HepG2 (cell line): ENCODE measurements around the gene TNS1. TPM values are rescaled to one million over a fixed set of nuclear protein-coding genes. Genes with fewer than 3 reads are reported as not detected.

Experiments
- ATF7 ChIP-seq, 2 experiments: fragments of 450-650 bp in 1 of 2; sonication (generic) in 1 of 2; formaldehyde crosslinking in 1 of 2; IDR thresholded peaks; 2 replicates each; pipeline versions ENCODE4 v1.4.0 to v1.6.1; 2016 to 2020; ENCODE audit warnings: antibody characterized with exemption in 1 of 2, mild to moderate bottlenecking in 1 of 2, missing genetic modification reagents in 1 of 2
- ELF1 ChIP-seq: sonication (generic); formaldehyde crosslinking; IDR thresholded peaks from 2 replicates; pipeline ENCODE4 v1.4.0; 2020; ENCODE audit warnings: missing genetic modification reagents
- FOXA3 ChIP-seq: IDR thresholded peaks from 2 replicates; pipeline ENCODE4 v1.6.1; 2016; ENCODE audit warnings: missing genetic modification reagents, missing compliant biosample characterization
- KLF15 ChIP-seq: sonication (generic); formaldehyde crosslinking; IDR thresholded peaks from 2 replicates; pipeline ENCODE4 v1.8.1; 2023; ENCODE audit warnings: borderline replicate concordance, mild to moderate bottlenecking, inconsistent platforms, missing genetic modification reagents, mixed read lengths
- PPARG ChIP-seq: conservative IDR thresholded peaks from 2 replicates; pipeline ENCODE4 v1.6.1; 2016; ENCODE audit warnings: missing biosample characterization, missing genetic modification reagents
- RNF2 ChIP-seq: fragments of 450-650 bp; conservative IDR thresholded peaks from 2 replicates; pipeline ENCODE4 v1.6.1; 2016; ENCODE audit warnings: low read depth
- SRF ChIP-seq: IDR thresholded peaks from 2 replicates; pipeline ENCODE4 v1.6.1; 2011; ENCODE audit warnings: mild to moderate bottlenecking, low read depth, low read length, moderate library complexity
- THAP11 ChIP-seq: IDR thresholded peaks from 2 replicates; pipeline ENCODE4 v1.6.1; 2016; ENCODE audit warnings: missing biosample characterization, missing genetic modification reagents
- ZFP36L2 ChIP-seq: sonication (generic); formaldehyde crosslinking; IDR thresholded peaks from 2 replicates; pipeline ENCODE4 v1.4.0; 2020; ENCODE audit warnings: missing genetic modification reagents
- ZNF3 ChIP-seq: IDR thresholded peaks from 2 replicates; pipeline ENCODE4 v1.7.0; 2017; ENCODE audit warnings: inconsistent platforms
- ZNF777 ChIP-seq: sonication (generic); formaldehyde crosslinking; IDR thresholded peaks from 2 replicates; pipeline ENCODE4 v1.4.0; 2020; ENCODE audit warnings: missing genetic modification reagents
- polyA plus RNA-seq, 8 experiments: library from polyadenylated mRNA; depleted of rRNA in 3 of 8; stranded (reverse) in 7 of 8; unstranded in 1 of 8; fragments of >200 nt; fragmentation: Illumina TruSeq in 4 of 8; extraction: Trizol in 4 of 8; gene quantifications; 2 replicates each; pipeline versions ENCODE4 v1.2.1 to v1.2.3, GENCODE V29; 2011 to 2016; ENCODE audit warnings: low read depth in 4 of 8, missing spikeins in 1 of 8, mixed read lengths in 1 of 8; ENCODE audit not compliant: insufficient read depth in 1 of 8
- total RNA-seq, 5 experiments: library from RNA; depleted of rRNA; stranded (reverse); fragments of >200 nt; fragmentation: Illumina TruSeq; extraction: Trizol; gene quantifications; 2 replicates each; pipeline ENCODE4 v1.2.3, GENCODE V29; 2016; ENCODE audit warnings: low read depth in 1 of 5
- TF ChIP-seq, protein P1 (sequence below): sonication (generic); formaldehyde crosslinking; IDR thresholded peaks from 2 replicates; pipeline ENCODE4 v1.4.0; 2020; ENCODE audit warnings: missing genetic modification reagents
- TF ChIP-seq, protein P2 (sequence below): sonication (generic); formaldehyde crosslinking; IDR thresholded peaks from 2 replicates; pipeline ENCODE4 v1.9.0; 2021; ENCODE audit warnings: missing genetic modification reagents, mild to moderate bottlenecking, borderline replicate concordance
- TF ChIP-seq, protein P3 (sequence below): sonication (generic); formaldehyde crosslinking; IDR thresholded peaks from 2 replicates; pipeline ENCODE4 v1.5.1; 2020; ENCODE audit warnings: mild to moderate bottlenecking, missing genetic modification reagents, moderate library complexity
- TF ChIP-seq, protein P4 (sequence below), 2 experiments: sonication (generic) in 1 of 2; formaldehyde crosslinking in 1 of 2; IDR thresholded peaks; 2 replicates each; pipeline versions ENCODE4 v1.4.0 to v1.6.1; 2018 to 2020; ENCODE audit warnings: missing genetic modification reagents in 2 of 2, borderline replicate concordance in 1 of 2, low read depth in 1 of 2, mild to moderate bottlenecking in 1 of 2, missing biosample characterization in 1 of 2
- TF ChIP-seq, protein P5 (sequence below): IDR thresholded peaks from 2 replicates; pipeline ENCODE4 v1.6.1; 2016; ENCODE audit warnings: mild to moderate bottlenecking
- TF ChIP-seq, protein P6 (sequence below): IDR thresholded peaks from 2 replicates; pipeline ENCODE4 v1.6.1; 2016; ENCODE audit warnings: low read depth, borderline replicate concordance
- TF ChIP-seq, protein P7 (sequence below): sonication (generic); formaldehyde crosslinking; IDR thresholded peaks from 2 replicates; pipeline ENCODE4 v1.4.0; 2020; ENCODE audit warnings: missing genetic modification reagents

Gene TNS1
- total and polyA plus RNA-seq, 2 of the 13 experiments (the other 11 are each of a cell fraction or from before 2014, with no cell fraction given): 1.9 to 118 TPM

DNA sequence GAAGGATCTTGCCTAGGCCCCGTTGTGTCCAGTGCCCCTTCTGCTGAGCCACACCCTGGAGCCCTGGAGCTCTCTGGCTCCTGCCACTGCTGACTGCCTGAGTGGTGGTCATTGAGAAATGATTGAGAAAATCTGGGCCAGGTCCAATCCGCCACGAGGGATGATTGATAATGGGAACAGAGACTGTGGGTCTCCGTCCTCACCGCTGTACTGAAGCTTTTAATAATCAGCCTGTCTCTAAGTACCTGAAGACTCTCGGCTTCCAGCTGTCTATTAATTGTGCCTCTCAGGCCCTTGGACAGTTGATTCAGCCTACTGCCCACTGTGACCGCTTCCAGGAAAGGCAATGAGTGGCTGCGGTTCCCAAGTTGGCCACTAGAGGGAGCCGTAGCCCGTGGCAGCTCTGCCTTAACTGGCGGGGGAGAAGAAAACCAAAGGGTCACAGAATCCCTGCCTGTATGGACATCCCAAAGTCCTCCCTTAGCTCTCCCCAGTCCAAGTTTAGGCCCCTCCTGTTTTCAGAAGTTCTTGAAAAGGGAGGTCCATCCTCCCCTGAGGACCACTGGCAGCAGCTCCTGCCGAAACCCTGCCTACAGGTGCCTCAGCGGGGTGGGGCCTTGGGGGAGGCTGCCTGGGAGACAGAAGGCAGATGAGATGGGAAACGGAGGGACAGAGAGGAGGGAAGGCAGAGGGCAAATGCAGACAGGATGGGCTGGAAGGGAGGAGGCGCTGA lies 213.6 kb downstream of the TNS1 start (continued):
- TF ChIP-seq, protein P1, sequence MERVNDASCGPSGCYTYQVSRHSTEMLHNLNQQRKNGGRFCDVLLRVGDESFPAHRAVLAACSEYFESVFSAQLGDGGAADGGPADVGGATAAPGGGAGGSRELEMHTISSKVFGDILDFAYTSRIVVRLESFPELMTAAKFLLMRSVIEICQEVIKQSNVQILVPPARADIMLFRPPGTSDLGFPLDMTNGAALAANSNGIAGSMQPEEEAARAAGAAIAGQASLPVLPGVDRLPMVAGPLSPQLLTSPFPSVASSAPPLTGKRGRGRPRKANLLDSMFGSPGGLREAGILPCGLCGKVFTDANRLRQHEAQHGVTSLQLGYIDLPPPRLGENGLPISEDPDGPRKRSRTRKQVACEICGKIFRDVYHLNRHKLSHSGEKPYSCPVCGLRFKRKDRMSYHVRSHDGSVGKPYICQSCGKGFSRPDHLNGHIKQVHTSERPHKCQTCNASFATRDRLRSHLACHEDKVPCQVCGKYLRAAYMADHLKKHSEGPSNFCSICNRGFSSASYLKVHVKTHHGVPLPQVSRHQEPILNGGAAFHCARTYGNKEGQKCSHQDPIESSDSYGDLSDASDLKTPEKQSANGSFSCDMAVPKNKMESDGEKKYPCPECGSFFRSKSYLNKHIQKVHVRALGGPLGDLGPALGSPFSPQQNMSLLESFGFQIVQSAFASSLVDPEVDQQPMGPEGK: peak; percentile 74
- TF ChIP-seq, protein P2, sequence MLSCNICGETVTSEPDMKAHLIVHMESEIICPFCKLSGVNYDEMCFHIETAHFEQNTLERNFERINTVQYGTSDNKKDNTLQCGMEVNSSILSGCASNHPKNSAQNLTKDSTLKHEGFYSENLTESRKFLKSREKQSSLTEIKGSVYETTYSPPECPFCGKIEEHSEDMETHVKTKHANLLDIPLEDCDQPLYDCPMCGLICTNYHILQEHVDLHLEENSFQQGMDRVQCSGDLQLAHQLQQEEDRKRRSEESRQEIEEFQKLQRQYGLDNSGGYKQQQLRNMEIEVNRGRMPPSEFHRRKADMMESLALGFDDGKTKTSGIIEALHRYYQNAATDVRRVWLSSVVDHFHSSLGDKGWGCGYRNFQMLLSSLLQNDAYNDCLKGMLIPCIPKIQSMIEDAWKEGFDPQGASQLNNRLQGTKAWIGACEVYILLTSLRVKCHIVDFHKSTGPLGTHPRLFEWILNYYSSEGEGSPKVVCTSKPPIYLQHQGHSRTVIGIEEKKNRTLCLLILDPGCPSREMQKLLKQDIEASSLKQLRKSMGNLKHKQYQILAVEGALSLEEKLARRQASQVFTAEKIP: no peak
- TF ChIP-seq RNF2 (no peak; the same call in 1 of the 2 replicates), ELF1 (peak; percentile 50), FOXA3 (0 out of 2 replicates have a peak, but pooled peaks have one; percentile 13), ZNF777 (CRISPR knock-in tag) (peak; percentile 56; the same call in 1 of the 2 replicates), KLF15 (no peak), PPARG (0 out of 2 replicates have a peak, but pooled peaks have one; percentile 26), SRF (peak; percentile 71), THAP11 (peak; percentile 55; the same call in 1 of the 2 replicates), ATF7 (IDR thresholded peaks at IDR 0.05) (no peak), ATF7 (CRISPR knock-in tag; IDR thresholded peaks at IDR 0.05) (no peak; the same call in 1 of the 2 replicates), ZNF3 (no peak), ZFP36L2 (CRISPR knock-in tag) (no peak)
- TF ChIP-seq, protein P3, sequence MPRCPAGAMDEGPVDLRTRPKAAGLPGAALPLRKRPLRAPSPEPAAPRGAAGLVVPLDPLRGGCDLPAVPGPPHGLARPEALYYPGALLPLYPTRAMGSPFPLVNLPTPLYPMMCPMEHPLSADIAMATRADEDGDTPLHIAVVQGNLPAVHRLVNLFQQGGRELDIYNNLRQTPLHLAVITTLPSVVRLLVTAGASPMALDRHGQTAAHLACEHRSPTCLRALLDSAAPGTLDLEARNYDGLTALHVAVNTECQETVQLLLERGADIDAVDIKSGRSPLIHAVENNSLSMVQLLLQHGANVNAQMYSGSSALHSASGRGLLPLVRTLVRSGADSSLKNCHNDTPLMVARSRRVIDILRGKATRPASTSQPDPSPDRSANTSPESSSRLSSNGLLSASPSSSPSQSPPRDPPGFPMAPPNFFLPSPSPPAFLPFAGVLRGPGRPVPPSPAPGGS (CRISPR knock-in tag): 0 out of 2 replicates have a peak, but pooled peaks have one; percentile 69
- TF ChIP-seq, protein P4, sequence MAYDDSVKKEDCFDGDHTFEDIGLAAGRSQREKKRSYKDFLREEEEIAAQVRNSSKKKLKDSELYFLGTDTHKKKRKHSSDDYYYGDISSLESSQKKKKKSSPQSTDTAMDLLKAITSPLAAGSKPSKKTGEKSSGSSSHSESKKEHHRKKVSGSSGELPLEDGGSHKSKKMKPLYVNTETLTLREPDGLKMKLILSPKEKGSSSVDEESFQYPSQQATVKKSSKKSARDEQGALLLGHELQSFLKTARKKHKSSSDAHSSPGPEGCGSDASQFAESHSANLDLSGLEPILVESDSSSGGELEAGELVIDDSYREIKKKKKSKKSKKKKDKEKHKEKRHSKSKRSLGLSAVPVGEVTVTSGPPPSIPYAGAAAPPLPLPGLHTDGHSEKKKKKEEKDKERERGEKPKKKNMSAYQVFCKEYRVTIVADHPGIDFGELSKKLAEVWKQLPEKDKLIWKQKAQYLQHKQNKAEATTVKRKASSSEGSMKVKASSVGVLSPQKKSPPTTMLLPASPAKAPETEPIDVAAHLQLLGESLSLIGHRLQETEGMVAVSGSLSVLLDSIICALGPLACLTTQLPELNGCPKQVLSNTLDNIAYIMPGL (CRISPR knock-in tag; IDR thresholded peaks at IDR 0.05; ENCODE audit: borderline replicate concordance in 1 of 2, low read depth in 1 of 2): peak; percentile 56 to 90
- TF ChIP-seq, protein P5, sequence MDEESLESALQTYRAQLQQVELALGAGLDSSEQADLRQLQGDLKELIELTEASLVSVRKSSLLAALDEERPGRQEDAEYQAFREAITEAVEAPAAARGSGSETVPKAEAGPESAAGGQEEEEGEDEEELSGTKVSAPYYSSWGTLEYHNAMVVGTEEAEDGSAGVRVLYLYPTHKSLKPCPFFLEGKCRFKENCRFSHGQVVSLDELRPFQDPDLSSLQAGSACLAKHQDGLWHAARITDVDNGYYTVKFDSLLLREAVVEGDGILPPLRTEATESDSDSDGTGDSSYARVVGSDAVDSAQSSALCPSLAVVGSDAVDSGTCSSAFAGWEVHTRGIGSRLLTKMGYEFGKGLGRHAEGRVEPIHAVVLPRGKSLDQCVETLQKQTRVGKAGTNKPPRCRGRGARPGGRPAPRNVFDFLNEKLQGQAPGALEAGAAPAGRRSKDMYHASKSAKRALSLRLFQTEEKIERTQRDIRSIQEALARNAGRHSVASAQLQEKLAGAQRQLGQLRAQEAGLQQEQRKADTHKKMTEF (CRISPR knock-in tag): peak; percentile 53; the same call in 1 of the 2 replicates
- TF ChIP-seq, protein P6, sequence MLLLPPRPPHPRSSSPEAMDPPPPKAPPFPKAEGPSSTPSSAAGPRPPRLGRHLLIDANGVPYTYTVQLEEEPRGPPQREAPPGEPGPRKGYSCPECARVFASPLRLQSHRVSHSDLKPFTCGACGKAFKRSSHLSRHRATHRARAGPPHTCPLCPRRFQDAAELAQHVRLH (CRISPR knock-in tag): peak; percentile 70; the same call in 1 of the 2 replicates
- TF ChIP-seq, protein P7, sequence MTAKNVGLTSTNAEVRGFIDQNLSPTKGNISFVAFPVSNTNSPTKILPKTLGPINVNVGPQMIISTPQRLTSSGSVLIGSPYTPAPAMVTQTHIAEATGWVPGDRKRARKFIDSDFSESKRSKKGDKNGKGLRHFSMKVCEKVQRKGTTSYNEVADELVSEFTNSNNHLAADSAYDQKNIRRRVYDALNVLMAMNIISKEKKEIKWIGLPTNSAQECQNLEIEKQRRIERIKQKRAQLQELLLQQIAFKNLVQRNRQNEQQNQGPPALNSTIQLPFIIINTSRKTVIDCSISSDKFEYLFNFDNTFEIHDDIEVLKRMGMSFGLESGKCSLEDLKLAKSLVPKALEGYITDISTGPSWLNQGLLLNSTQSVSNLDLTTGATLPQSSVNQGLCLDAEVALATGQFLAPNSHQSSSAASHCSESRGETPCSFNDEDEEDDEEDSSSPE (CRISPR knock-in tag): no peak
